IPS DF 6.9 (cell line): ENCODE data around the gene MS4A15.

Experiments
- DNase-seq: peaks from one replicate; pipeline ENCODE4 v3.0.0-alpha.2; 2013; ENCODE audit warnings: low read depth, low spot score
- H3K27ac ChIP-seq: one replicate; pipeline ENCODE4 v1.5.1; 2013; ENCODE audit warnings: low read length, control low read depth
- H3K27me3 ChIP-seq: 2 replicates; pipeline ENCODE4 v1.6.1; 2013; ENCODE audit warnings: mild to moderate bottlenecking, low read length; ENCODE audit not compliant: control insufficient read depth, insufficient read depth
- H3K36me3 ChIP-seq: 2 replicates; pipeline ENCODE4 v1.6.1; 2013; ENCODE audit warnings: low read length; ENCODE audit not compliant: control insufficient read depth, insufficient read depth
- H3K4me1 ChIP-seq: 2 replicates; pipeline ENCODE4 v1.6.1; 2013; ENCODE audit warnings: low read length; ENCODE audit not compliant: control insufficient read depth, insufficient read depth
- H3K4me3 ChIP-seq: 2 replicates; pipeline ENCODE4 v1.5.1; 2013; ENCODE audit warnings: mild to moderate bottlenecking, low read length
- H3K9me3 ChIP-seq: 2 replicates; pipeline ENCODE4 v1.6.1; 2013; ENCODE audit warnings: low read length, inconsistent platforms; ENCODE audit not compliant: control insufficient read depth, insufficient read depth
- WGBS: extraction: QIAGEN DNeasy Blood & Tissue Kit; methylation state at CpG from one replicate; pipeline ENCODE4 v1.1.7; 2013; ENCODE audit warnings: mixed read lengths, missing lambda C conversion rate; ENCODE audit not compliant: insufficient read length, insufficient coverage; 5-methylcytosine and 5-hydroxymethylcytosine counted together

Gene MS4A15

GRCh38 chr11:60725592-60725991 is 31.1 kb upstream of the MS4A15 start:
- H3K27me3 ChIP-seq: no peaks in the 10 kb centered on the region; the same call in 1 of the 2 replicates
- H3K4me1 ChIP-seq: no peaks in the 10 kb centered on the region
- no CpG with 5 or more reads among the region's 1 CpG for WGBS
- no peak overlapping the region for H3K27ac ChIP-seq
- no peak for DNase-seq
- no peak overlapping the region for H3K4me3 ChIP-seq
- H3K36me3 ChIP-seq: no peaks in the 10 kb centered on the region
- no peaks in the 10 kb centered on the region for H3K9me3 ChIP-seq

- no peaks in the 10 kb centered on the region for H3K4me1 ChIP-seq
- H3K4me3 ChIP-seq: no peak overlapping the region
- WGBS: no CpG with 5 or more reads among the region's 8 CpGs
- no peak for DNase-seq
- no peaks in the 10 kb centered on the region for H3K36me3 ChIP-seq
- no peaks in the 10 kb centered on the region for H3K27me3 ChIP-seq
- no peak overlapping the region for H3K27ac ChIP-seq
- no peaks in the 10 kb centered on the region for H3K9me3 ChIP-seq
These were observed 25.1 kb upstream of the MS4A15 start for GRCh38 chr11:60731586-60731985.

- Histone ChIP-seq H3K9me3 (no peaks in the 10 kb centered on the region), H3K27me3 (no peaks in the 10 kb centered on the region), H3K4me3 (no peak overlapping the region), H3K4me1 (no peaks in the 10 kb centered on the region), H3K36me3 (no peaks in the 10 kb centered on the region), H3K27ac (no peak overlapping the region)
- no CpG with 5 or more reads among the region's 4 CpGs for WGBS
- DNase-seq: no peak
These were observed 22.4 kb upstream of the MS4A15 start for GRCh38 chr11:60734279-60734678.

GRCh38 chr11:60739114-60739513 is 17.6 kb upstream of the MS4A15 start:
- H3K27ac ChIP-seq: no peak overlapping the region
- H3K27me3 ChIP-seq: no peaks in the 10 kb centered on the region
- no peak overlapping the region for H3K4me3 ChIP-seq
- no peaks in the 10 kb centered on the region for H3K4me1 ChIP-seq
- WGBS: no CpG with 5 or more reads among the region's 7 CpGs
- H3K9me3 ChIP-seq: no peaks in the 10 kb centered on the region
- no peaks in the 10 kb centered on the region for H3K36me3 ChIP-seq
- no peak for DNase-seq

- H3K9me3 ChIP-seq: no peaks in the 10 kb centered on the region
- no peaks in the 10 kb centered on the region for H3K4me1 ChIP-seq
- H3K27me3 ChIP-seq: no peaks in the 10 kb centered on the region
- DNase-seq: no peak
- no peaks in the 10 kb centered on the region for H3K36me3 ChIP-seq
- no peak overlapping the region for H3K27ac ChIP-seq
- no peak overlapping the region for H3K4me3 ChIP-seq
These were observed 16.1 kb upstream of the MS4A15 start for GRCh38 chr11:60740573-60740972.

- H3K27me3 ChIP-seq: no peaks in the 10 kb centered on the region
- no peaks in the 10 kb centered on the region for H3K36me3 ChIP-seq
- no peaks in the 10 kb centered on the region for H3K9me3 ChIP-seq
- no peaks in the 10 kb centered on the region for H3K4me1 ChIP-seq
- no CpG with 5 or more reads among the region's 3 CpGs for WGBS
- no peak for DNase-seq
- H3K27ac ChIP-seq: no peak overlapping the region
- H3K4me3 ChIP-seq: no peak overlapping the region
These were observed 15.2 kb upstream of the MS4A15 start for GRCh38 chr11:60741421-60741820.

- Histone ChIP-seq H3K4me1 (no peaks in the 10 kb centered on the region), H3K4me3 (no peak overlapping the region), H3K27me3 (no peaks in the 10 kb centered on the region), H3K9me3 (no peaks in the 10 kb centered on the region), H3K27ac (no peak overlapping the region), H3K36me3 (no peaks in the 10 kb centered on the region)
- DNase-seq: no peak
- WGBS: no CpG with 5 or more reads among the region's 1 CpG
These were observed 13.6 kb upstream of the MS4A15 start for GRCh38 chr11:60743058-60743457.

GRCh38 chr11:60744114-60744513 is 12.6 kb upstream of the MS4A15 start:
- WGBS: no CpG with 5 or more reads among the region's 5 CpGs
- Histone ChIP-seq H3K27ac (no peak overlapping the region), H3K27me3 (no peaks in the 10 kb centered on the region), H3K4me3 (no peak overlapping the region), H3K9me3 (no peaks in the 10 kb centered on the region), H3K36me3 (no peaks in the 10 kb centered on the region), H3K4me1 (no peaks in the 10 kb centered on the region)
- DNase-seq: no peak

GRCh38 chr11:60747359-60747873 is 9.3 kb upstream of the MS4A15 start:
- Histone ChIP-seq H3K4me1 (no peaks in the 10 kb centered on the region), H3K4me3 (no peak overlapping the region), H3K36me3 (no peaks in the 10 kb centered on the region), H3K27ac (no peak overlapping the region), H3K27me3 (no peaks in the 10 kb centered on the region), H3K9me3 (no peaks in the 10 kb centered on the region)
- WGBS: 100% methylated on average over 1 of the region's 14 CpGs
- DNase-seq: no peak

- Histone ChIP-seq H3K4me3 (no peak overlapping the region), H3K27me3 (no peaks in the 10 kb centered on the region), H3K36me3 (no peaks in the 10 kb centered on the region), H3K9me3 (no peaks in the 10 kb centered on the region), H3K27ac (no peak overlapping the region), H3K4me1 (no peaks in the 10 kb centered on the region)
- no CpG with 5 or more reads among the region's 17 CpGs for WGBS
- DNase-seq: no peak
These were observed 8.4 kb upstream of the MS4A15 start for GRCh38 chr11:60748225-60748624.

- no CpG with 5 or more reads among the region's 8 CpGs for WGBS
- H3K9me3 ChIP-seq: no peaks in the 10 kb centered on the region
- H3K27ac ChIP-seq: no peak overlapping the region
- DNase-seq: no peak
- no peaks in the 10 kb centered on the region for H3K36me3 ChIP-seq
- H3K27me3 ChIP-seq: no peaks in the 10 kb centered on the region
- H3K4me3 ChIP-seq: no peak overlapping the region
- no peaks in the 10 kb centered on the region for H3K4me1 ChIP-seq
These were observed 7.8 kb upstream of the MS4A15 start for GRCh38 chr11:60748821-60749220.
